PC-3 (cell line): ENCODE data around the gene TKTL1. TPM values are rescaled to one million over a fixed set of nuclear protein-coding genes. Genes with fewer than 3 reads are reported as not detected.

Experiments used
- ATAC-seq: fragments of 200-7000 bp; cut with Tn5 transposase; 2 replicates; pipeline ENCODE4 v1.9.1; 2020; ENCODE audit warnings: mild to moderate bottlenecking, moderate library complexity
- BruUV-seq: library from RNA; stranded (reverse); fragments of 400-500 nt; replicated peaks from 2 replicates; lab custom pipeline; 2021; lab: Mats Ljungman, UMichigan
- CTCF ChIA-PET: fragments of 300-600 bp; sonication (Branson Sonifier 250); formaldehyde crosslinking; loops from one replicate; lab custom pipeline; 2022; ENCODE audit warnings: antibody characterized with exemption; lab: Charles Lee
- POLR2A ChIA-PET: fragments of 300-600 bp; sonication (Branson Sonifier 250); formaldehyde crosslinking; loops from one replicate; lab custom pipeline; 2022; ENCODE audit warnings: antibody characterized with exemption; ENCODE audit not compliant: unreplicated experiment; lab: Charles Lee
- DNase-seq: peaks from one replicate; pipeline ENCODE4 v3.0.0-alpha.2; 2015
- H2AFZ ChIP-seq: fragments of 300-600 bp; sonication (generic); 2 replicates; pipeline ENCODE4 v1.6.0; 2016; ENCODE audit warnings: antibody characterized with exemption, low read length
- H3F3A ChIP-seq: fragments of 300-600 bp; sonication (generic); one replicate; pipeline ENCODE4 v1.6.0; 2017; ENCODE audit warnings: antibody characterized with exemption, low read length, control low read depth, mild to moderate bottlenecking; ENCODE audit not compliant: unreplicated experiment
- H3K27ac ChIP-seq: fragments of 300-600 bp; sonication (generic); 2 replicates; pipeline ENCODE4 v1.5.1; 2016; ENCODE audit warnings: mild to moderate bottlenecking, low read length
- H3K27me3 ChIP-seq: fragments of 300-600 bp; sonication (generic); 2 replicates; pipeline ENCODE4 v1.6.1; 2016; ENCODE audit warnings: low read length, mixed read lengths
- H3K36me3 ChIP-seq: fragments of 300-600 bp; sonication (generic); 2 replicates; pipeline ENCODE4 v1.6.1; 2016; ENCODE audit warnings: low read depth, mixed run types, low read length, mixed read lengths
- H3K4me1 ChIP-seq: fragments of 300-600 bp; sonication (generic); 2 replicates; pipeline ENCODE4 v1.5.1; 2016; ENCODE audit warnings: low read length; ENCODE audit not compliant: insufficient read depth
- H3K4me2 ChIP-seq: fragments of 300-600 bp; sonication (generic); 2 replicates; pipeline ENCODE4 v1.6.0; 2016; ENCODE audit warnings: low read length
- H3K4me3 ChIP-seq: fragments of 300-600 bp; sonication (generic); 2 replicates; pipeline ENCODE4 v1.5.1; 2016; ENCODE audit warnings: mild to moderate bottlenecking, low read length, mixed read lengths
- H3K79me2 ChIP-seq: fragments of 300-600 bp; sonication (generic); 2 replicates; pipeline ENCODE4 v1.6.1; 2017; ENCODE audit warnings: low read length, mixed read lengths
- H3K9ac ChIP-seq: fragments of 300-600 bp; sonication (generic); 2 replicates; pipeline ENCODE4 v1.6.0; 2016; ENCODE audit warnings: mild to moderate bottlenecking, low read length
- H3K9me2 ChIP-seq: fragments of 300-600 bp; sonication (generic); replicated peaks from 2 replicates; pipeline ENCODE4 v1.6.1; 2016; ENCODE audit warnings: mixed run types, low read length, mixed read lengths
- H3K9me3 ChIP-seq: fragments of 300-600 bp; sonication (generic); 2 replicates; pipeline ENCODE4 v1.6.1; 2016; ENCODE audit warnings: low read length, mixed read lengths
- H4K20me1 ChIP-seq: fragments of 300-600 bp; sonication (generic); 2 replicates; pipeline ENCODE4 v1.6.1; 2016; ENCODE audit warnings: low read length, mixed read lengths
- EZH2 ChIP-seq: fragments of 300-600 bp; sonication (generic); IDR thresholded peaks from one replicate; pipeline ENCODE4 v1.6.1; 2017; ENCODE audit warnings: antibody characterized with exemption, mild to moderate bottlenecking, low read length; ENCODE audit not compliant: unreplicated experiment
- EZH2phosphoT487 ChIP-seq: fragments of 300-600 bp; sonication (generic); IDR thresholded peaks from 2 replicates; pipeline ENCODE4 v1.6.1; 2018; ENCODE audit warnings: mild to moderate bottlenecking, antibody characterized with exemption, low read length, borderline replicate concordance
- intact Hi-C: fragments of 100-400 bp; cut with micrococcal nuclease; formaldehyde crosslinking; loops from 2 replicates; pipeline ENCODE4 v1.9.0; 2023
- total RNA-seq: library from RNA; depleted of rRNA; stranded (reverse); fragments of >200 nt; gene quantifications from 2 replicates; pipeline ENCODE4 v1.2.3, GENCODE V29; 2014
- TF ChIP-seq, protein P1 (sequence below): fragments of 300-600 bp; sonication (generic); conservative IDR thresholded peaks from 2 replicates; pipeline ENCODE4 v1.5.1; 2017; ENCODE audit warnings: antibody characterized with exemption, low read depth, mild to moderate bottlenecking, low read length

The TKTL1 gene
- total RNA-seq, 1 experiment from 2014 or later, result not detected

DNA sequence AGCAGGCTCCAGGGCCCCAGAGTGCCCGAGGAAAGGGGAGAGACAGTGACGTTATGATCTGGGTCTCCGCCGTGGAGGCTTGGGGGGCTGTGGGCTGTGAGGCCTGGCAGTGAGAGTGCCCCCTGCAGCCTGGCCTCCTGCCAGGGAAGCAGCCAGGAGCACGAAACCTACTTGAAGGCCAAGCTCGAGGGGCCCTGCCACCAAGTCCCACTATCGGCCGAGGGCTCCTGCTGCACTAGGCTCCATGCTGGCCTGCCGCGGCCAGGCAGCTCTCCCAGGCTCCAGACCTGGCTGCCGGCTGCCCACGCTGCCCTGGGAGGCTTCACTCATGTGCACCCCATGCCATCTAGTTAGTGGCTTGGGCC, 60.2 kb downstream of the TKTL1 start:
- Histone ChIP-seq H3K4me2 (no peak overlapping the region), H3K9me2 (no peaks in the 10 kb centered on the region), H3K9ac (no peak overlapping the region), H3K4me1 (no peaks in the 10 kb centered on the region), H3K79me2 (0 out of 2 replicates have a peak, but pooled peaks cover 4% of the 10 kb centered on the region), H3F3A (no peaks in the 10 kb centered on the region), H3K4me3 (no peak overlapping the region), H3K36me3 (peaks cover 75% of the 10 kb centered on the region), H4K20me1 (peaks cover 28% of the 10 kb centered on the region), H2AFZ (no peak overlapping the region), H3K27me3 (no peaks in the 10 kb centered on the region), H3K9me3 (no peaks in the 10 kb centered on the region), H3K27ac (no peak overlapping the region)
- ChIA-PET POLR2A (no interaction called here), CTCF (no interaction called here)
- intact Hi-C loops, result no loop called here
- TF ChIP-seq, protein P1, sequence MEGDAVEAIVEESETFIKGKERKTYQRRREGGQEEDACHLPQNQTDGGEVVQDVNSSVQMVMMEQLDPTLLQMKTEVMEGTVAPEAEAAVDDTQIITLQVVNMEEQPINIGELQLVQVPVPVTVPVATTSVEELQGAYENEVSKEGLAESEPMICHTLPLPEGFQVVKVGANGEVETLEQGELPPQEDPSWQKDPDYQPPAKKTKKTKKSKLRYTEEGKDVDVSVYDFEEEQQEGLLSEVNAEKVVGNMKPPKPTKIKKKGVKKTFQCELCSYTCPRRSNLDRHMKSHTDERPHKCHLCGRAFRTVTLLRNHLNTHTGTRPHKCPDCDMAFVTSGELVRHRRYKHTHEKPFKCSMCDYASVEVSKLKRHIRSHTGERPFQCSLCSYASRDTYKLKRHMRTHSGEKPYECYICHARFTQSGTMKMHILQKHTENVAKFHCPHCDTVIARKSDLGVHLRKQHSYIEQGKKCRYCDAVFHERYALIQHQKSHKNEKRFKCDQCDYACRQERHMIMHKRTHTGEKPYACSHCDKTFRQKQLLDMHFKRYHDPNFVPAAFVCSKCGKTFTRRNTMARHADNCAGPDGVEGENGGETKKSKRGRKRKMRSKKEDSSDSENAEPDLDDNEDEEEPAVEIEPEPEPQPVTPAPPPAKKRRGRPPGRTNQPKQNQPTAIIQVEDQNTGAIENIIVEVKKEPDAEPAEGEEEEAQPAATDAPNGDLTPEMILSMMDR, result no peak
- TF ChIP-seq EZH2, result no peak
- no peak for TF ChIP-seq EZH2phosphoT487
- DNase-seq, result no peak
- ATAC-seq, result no peak
- BruUV-seq, result no TSS peak

DNA sequence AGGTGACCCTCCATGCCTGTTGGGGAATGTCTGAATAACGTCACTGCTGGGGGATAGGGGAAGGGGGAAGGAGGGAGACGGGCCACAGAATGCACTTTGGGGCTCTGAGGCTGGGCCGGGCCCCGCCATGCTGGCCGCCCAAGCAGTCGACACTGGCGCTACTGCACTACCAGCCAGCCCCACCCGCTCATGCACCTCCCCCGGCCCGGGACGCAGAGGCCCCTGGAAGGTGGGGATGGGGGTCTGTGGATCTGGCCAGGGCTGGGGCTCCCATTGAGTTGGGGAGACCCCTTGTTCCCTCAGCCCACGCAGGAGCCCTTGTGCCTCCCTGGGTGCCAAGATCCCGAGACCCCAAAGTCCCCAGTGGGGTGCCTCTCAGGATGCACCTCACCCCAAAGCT, 61.0 kb downstream of the TKTL1 start:
- TF ChIP-seq EZH2phosphoT487 (no peak), EZH2 (no peak)
- TF ChIP-seq, protein P1, result no peak
- no peak for DNase-seq
- Histone ChIP-seq H3K4me2 (no peak overlapping the region), H3K9me2 (no peaks in the 10 kb centered on the region), H4K20me1 (peaks cover 28% of the 10 kb centered on the region), H3F3A (no peaks in the 10 kb centered on the region), H3K27me3 (no peaks in the 10 kb centered on the region), H3K9me3 (no peaks in the 10 kb centered on the region), H3K27ac (no peak overlapping the region), H3K4me1 (no peaks in the 10 kb centered on the region), H2AFZ (no peak overlapping the region), H3K79me2 (peaks cover 10% of the 10 kb centered on the region; the same call in 1 of the 2 replicates), H3K9ac (no peak overlapping the region), H3K4me3 (no peak overlapping the region), H3K36me3 (peaks cover 76% of the 10 kb centered on the region)
- CTCF ChIA-PET, result no interaction called here
- no TSS peak for BruUV-seq
- POLR2A ChIA-PET, result no interaction called here
- no peak for ATAC-seq
- intact Hi-C loops, result no loop called here

DNA sequence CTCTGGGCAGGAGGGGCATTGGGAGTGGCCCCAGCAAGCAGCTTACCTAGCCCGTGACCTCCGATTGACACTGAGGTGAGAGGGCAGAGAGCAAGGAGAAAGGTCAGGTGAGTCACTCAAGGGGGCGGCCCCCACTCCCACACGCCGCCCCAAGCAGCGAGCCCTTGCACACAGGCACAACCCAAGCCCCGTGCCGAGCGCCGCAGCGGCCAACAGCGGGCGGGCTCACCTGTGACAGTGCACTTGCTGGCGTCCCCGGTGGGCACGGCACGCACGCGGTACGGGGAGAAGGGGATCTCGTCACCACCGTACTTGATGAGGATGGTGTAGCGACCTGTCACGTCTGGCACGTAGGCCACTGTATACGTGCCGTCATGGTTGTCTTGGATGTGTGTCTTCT, 61.6 kb downstream of the TKTL1 start:
- H3K4me3 ChIP-seq, result no peak overlapping the region
- no peak overlapping the region for H3K4me2 ChIP-seq
- peaks cover 33% of the 10 kb centered on the region for H4K20me1 ChIP-seq
- no peaks in the 10 kb centered on the region for H3K27me3 ChIP-seq
- H3K36me3 ChIP-seq, result peaks cover 80% of the 10 kb centered on the region
- no peak overlapping the region for H2AFZ ChIP-seq
- ATAC-seq (no peak), DNase-seq (no peak)
- no peaks in the 10 kb centered on the region for H3K9me2 ChIP-seq
- POLR2A ChIA-PET, result interaction anchor here (0.5 kb wide), 2 partner anchors 12 to 14 kb away, joined by 3 to 5 read pairs; no protein-coding TSS in a partner anchor
- BruUV-seq, result no TSS peak
- no peak overlapping the region for H3K9ac ChIP-seq
- TF ChIP-seq, protein P1, result no peak
- TF ChIP-seq EZH2phosphoT487, result no peak
- TF ChIP-seq EZH2, result no peak
- no peaks in the 10 kb centered on the region for H3K4me1 ChIP-seq
- H3K9me3 ChIP-seq, result no peaks in the 10 kb centered on the region
- CTCF ChIA-PET, result no interaction called here
- no peak overlapping the region for H3K27ac ChIP-seq
- intact Hi-C loops, result no loop called here
- peaks cover 16% of the 10 kb centered on the region for H3K79me2 ChIP-seq
- H3F3A ChIP-seq, result no peaks in the 10 kb centered on the region
